HEK293 (cell line): ENCODE results near the gene FOXC2.

Experiments
- KLF9 ChIP-seq: fragments of 450-650 bp; formaldehyde crosslinking; IDR thresholded peaks from 2 replicates; pipeline ENCODE4 v1.5.1; 2016; ENCODE audit warnings: missing biosample characterization, missing genetic modification characterization, low read depth
- SCRT2 ChIP-seq: fragments of 450-650 bp; formaldehyde crosslinking; IDR thresholded peaks from 2 replicates; pipeline ENCODE4 v1.5.1; 2016; ENCODE audit warnings: missing biosample characterization, missing genetic modification characterization
- SP2 ChIP-seq: fragments of 450-650 bp; formaldehyde crosslinking; IDR thresholded peaks from 2 replicates; pipeline ENCODE4 v1.5.1; 2016; ENCODE audit warnings: missing biosample characterization, missing genetic modification characterization
- TCF7L2 ChIP-seq: IDR thresholded peaks from 2 replicates; pipeline ENCODE4 v1.6.1; 2011; ENCODE audit warnings: low read depth, mild to moderate bottlenecking, inconsistent platforms, low read length, moderate library complexity, borderline replicate concordance
- ZNF10 ChIP-seq: fragments of 450-650 bp; formaldehyde crosslinking; IDR thresholded peaks from 2 replicates; pipeline ENCODE4 v1.5.1; 2017; ENCODE audit warnings: missing biosample characterization, missing genetic modification characterization
- ZNF146 ChIP-seq: fragments of 450-650 bp; formaldehyde crosslinking; IDR thresholded peaks from 2 replicates; pipeline ENCODE4 v1.5.1; 2016; ENCODE audit warnings: missing biosample characterization, missing genetic modification characterization
- ZNF311 ChIP-seq: fragments of 450-650 bp; formaldehyde crosslinking; IDR thresholded peaks from 2 replicates; pipeline ENCODE4 v1.5.1; 2017; ENCODE audit warnings: missing biosample characterization, missing genetic modification characterization, borderline replicate concordance
- ZNF324 ChIP-seq: fragments of 450-650 bp; formaldehyde crosslinking; IDR thresholded peaks from 2 replicates; pipeline ENCODE4 v1.5.1; 2016; ENCODE audit warnings: missing biosample characterization, missing genetic modification characterization
- ZNF624 ChIP-seq: fragments of 450-650 bp; formaldehyde crosslinking; IDR thresholded peaks from 2 replicates; pipeline ENCODE4 v1.5.1; 2017; ENCODE audit warnings: missing biosample characterization, missing genetic modification characterization
- ZNF837 ChIP-seq: fragments of 450-650 bp; formaldehyde crosslinking; IDR thresholded peaks from 2 replicates; pipeline ENCODE4 v1.5.1; 2016; ENCODE audit warnings: missing biosample characterization, missing genetic modification characterization
- TF ChIP-seq, protein P1 (sequence below): fragments of 450-650 bp; formaldehyde crosslinking; IDR thresholded peaks from 2 replicates; pipeline ENCODE4 v1.5.1; 2016; ENCODE audit warnings: missing biosample characterization, missing genetic modification characterization
- TF ChIP-seq, protein P2 (sequence below): fragments of 450-650 bp; formaldehyde crosslinking; IDR thresholded peaks from 2 replicates; pipeline ENCODE4 v1.5.1; 2016; ENCODE audit warnings: missing biosample characterization, missing genetic modification characterization

DNA sequence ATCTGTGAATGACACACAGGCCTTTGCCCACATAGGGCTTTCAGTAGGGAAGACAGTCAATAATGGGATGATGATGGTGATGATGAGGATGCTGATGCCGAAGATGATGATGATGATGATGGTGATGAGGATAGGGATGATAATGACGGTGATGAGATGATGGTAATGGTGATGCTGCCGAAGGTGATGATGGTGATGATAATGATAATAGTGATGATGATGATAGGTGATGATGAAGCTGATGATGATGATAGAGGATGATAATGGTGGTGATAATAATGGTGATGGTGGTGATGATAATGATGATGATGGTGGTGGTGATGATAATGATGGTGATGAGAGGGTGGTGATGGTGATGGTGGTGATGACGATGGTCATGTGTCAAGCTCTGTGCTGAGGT, 24.6 kb downstream of the FOXC2 start:
- no peak for TF ChIP-seq SP2 (tag by site-specific recombination)
- TF ChIP-seq ZNF311 (tag by site-specific recombination): no peak
- TF ChIP-seq, protein P1, sequence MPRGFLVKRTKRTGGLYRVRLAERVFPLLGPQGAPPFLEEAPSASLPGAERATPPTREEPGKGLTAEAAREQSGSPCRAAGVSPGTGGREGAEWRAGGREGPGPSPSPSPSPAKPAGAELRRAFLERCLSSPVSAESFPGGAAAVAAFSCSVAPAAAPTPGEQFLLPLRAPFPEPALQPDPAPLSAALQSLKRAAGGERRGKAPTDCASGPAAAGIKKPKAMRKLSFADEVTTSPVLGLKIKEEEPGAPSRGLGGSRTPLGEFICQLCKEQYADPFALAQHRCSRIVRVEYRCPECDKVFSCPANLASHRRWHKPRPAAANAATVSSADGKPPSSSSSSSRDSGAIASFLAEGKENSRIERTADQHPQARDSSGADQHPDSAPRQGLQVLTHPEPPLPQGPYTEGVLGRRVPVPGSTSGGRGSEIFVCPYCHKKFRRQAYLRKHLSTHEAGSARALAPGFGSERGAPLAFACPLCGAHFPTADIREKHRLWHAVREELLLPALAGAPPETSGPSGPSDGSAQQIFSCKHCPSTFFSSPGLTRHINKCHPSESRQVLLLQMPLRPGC (tag by site-specific recombination): no peak
- TF ChIP-seq, protein P2, sequence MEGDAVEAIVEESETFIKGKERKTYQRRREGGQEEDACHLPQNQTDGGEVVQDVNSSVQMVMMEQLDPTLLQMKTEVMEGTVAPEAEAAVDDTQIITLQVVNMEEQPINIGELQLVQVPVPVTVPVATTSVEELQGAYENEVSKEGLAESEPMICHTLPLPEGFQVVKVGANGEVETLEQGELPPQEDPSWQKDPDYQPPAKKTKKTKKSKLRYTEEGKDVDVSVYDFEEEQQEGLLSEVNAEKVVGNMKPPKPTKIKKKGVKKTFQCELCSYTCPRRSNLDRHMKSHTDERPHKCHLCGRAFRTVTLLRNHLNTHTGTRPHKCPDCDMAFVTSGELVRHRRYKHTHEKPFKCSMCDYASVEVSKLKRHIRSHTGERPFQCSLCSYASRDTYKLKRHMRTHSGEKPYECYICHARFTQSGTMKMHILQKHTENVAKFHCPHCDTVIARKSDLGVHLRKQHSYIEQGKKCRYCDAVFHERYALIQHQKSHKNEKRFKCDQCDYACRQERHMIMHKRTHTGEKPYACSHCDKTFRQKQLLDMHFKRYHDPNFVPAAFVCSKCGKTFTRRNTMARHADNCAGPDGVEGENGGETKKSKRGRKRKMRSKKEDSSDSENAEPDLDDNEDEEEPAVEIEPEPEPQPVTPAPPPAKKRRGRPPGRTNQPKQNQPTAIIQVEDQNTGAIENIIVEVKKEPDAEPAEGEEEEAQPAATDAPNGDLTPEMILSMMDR (tag by site-specific recombination): no peak
- no peak for TF ChIP-seq ZNF10
- no peak for TF ChIP-seq ZNF146 (tag by site-specific recombination)
- no peak for TF ChIP-seq ZNF837 (tag by site-specific recombination)
- no peak for TF ChIP-seq ZNF624 (tag by site-specific recombination)
- no peak for TF ChIP-seq KLF9 (tag by site-specific recombination)
- TF ChIP-seq ZNF324 (tag by site-specific recombination): no peak
- no peak for TF ChIP-seq SCRT2 (tag by site-specific recombination)
- no peak for TF ChIP-seq TCF7L2
